ENCODE measurements around the gene PUS3.
"Not testable (repeated sequence)": the region's sequence is repeated elsewhere in the genome, so short reads cannot be mapped to it uniquely, and the experiment has no call there.

Gene PUS3

GRCh38 chr11:125869521-125869920, 33.5 kb downstream of the PUS3 start:
- no peak for FAIRE-seq

- FAIRE-seq, result not testable (repeated sequence)
These were observed 37.7 kb downstream of the PUS3 start for GRCh38 chr11:125865354-125865753.

- FAIRE-seq, result not testable (repeated sequence)
These were observed 40.2 kb downstream of the PUS3 start for GRCh38 chr11:125862786-125863185.

GRCh38 chr11:125857670-125858069, 45.3 kb downstream of the PUS3 start:
- FAIRE-seq, result not testable (repeated sequence)

- no peak for FAIRE-seq
These were observed 56.8 kb downstream of the PUS3 start for GRCh38 chr11:125846188-125846587.
